ENCODE measurements around the gene ZNF292. TPM values are rescaled to one million over a fixed set of nuclear protein-coding genes. Genes with fewer than 3 reads are reported as not detected.
"Not testable (repeated sequence)": the region's sequence is repeated elsewhere in the genome, so short reads cannot be mapped to it uniquely, and the experiment has no call there.

Gene ZNF292
- total RNA-seq, 1 donor from 2014 or later: 43.1 TPM

GRCh38 chr6:87139236-87139635 lies 16.1 kb upstream of the ZNF292 start:
- H3K27me3 ChIP-seq (ENCODE audit: low read depth): no peaks in the 10 kb centered on the region
- TF ChIP-seq CTCF (IDR thresholded peaks at IDR 0.05): peak; percentile 73
- H3K36me3 ChIP-seq: no peaks in the 10 kb centered on the region
- no peaks in the 10 kb centered on the region for H3K4me1 ChIP-seq
- DNase-seq: no peak
- intact Hi-C loops (cut with DNase I): loop anchor here (5.0 kb wide), 1 partner anchor 98 kb away; no protein-coding TSS in a partner anchor
- no peaks in the 10 kb centered on the region for H3K9me3 ChIP-seq
- H3K4me3 ChIP-seq: no peak overlapping the region
- H3K27ac ChIP-seq: no peak overlapping the region
- peak; percentile 80 to 88 for ATAC-seq

- intact Hi-C loops (cut with DNase I): loop anchor here (5.0 kb wide), 1 partner anchor 97 kb away; no protein-coding TSS in a partner anchor
- not testable (repeated sequence) for H3K27ac ChIP-seq; H3K4me1 ChIP-seq; DNase-seq; H3K36me3 ChIP-seq; H3K27me3 ChIP-seq (ENCODE audit: low read depth); ATAC-seq; H3K9me3 ChIP-seq; H3K4me3 ChIP-seq
These were observed 15.4 kb upstream of the ZNF292 start for GRCh38 chr6:87139927-87140326.

DNA sequence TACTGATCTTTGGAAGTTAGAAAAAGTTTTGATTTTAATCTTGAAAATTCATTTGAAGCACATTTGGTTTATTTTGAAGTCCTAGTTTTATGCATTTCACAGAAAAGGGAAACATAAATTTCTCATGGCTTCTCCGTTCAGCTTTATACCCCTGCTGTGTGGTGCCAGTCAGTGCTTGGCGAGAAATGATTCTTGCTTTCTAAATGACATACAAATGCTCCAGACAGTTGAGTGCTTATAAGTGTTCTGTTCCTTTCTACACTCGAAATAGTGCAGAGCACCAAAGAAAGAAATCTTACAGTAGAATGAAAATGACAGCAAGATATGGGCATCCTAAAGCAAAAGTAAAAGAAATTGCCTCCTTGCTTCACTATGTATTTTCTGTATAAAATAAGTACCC lies 9.0 kb upstream of the ZNF292 start:
- TF ChIP-seq CTCF (IDR thresholded peaks at IDR 0.05): no peak
- Histone ChIP-seq H3K27me3 (ENCODE audit: low read depth) (no peaks in the 10 kb centered on the region), H3K36me3 (no peaks in the 10 kb centered on the region), H3K27ac (no peak overlapping the region), H3K4me3 (no peak overlapping the region), H3K4me1 (peaks cover 2% of the 10 kb centered on the region), H3K9me3 (no peaks in the 10 kb centered on the region)
- ATAC-seq: no peak
- intact Hi-C loops (cut with DNase I): no loop called here
- no peak for DNase-seq

DNA sequence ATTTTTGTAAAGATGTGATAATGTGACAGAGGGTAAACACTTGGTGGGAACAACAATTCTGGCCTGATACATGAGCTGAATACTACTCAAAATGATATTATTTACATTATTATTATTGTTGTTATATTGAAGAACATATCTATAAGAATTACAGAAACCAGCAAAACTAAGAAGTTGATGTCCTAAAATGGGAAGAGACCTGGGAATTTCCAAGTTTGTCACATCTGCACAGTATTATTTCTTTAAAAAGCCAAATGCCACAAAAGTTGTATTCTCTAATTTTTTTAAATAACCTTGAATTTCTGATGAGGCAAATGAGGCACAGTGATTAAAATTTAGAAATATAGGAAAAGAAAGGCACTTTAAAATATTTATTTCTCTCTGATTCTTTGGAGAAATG lies 5.0 kb upstream of the ZNF292 start:
- Histone ChIP-seq H3K27me3 (ENCODE audit: low read depth) (no peaks in the 10 kb centered on the region), H3K4me1 (peaks cover 22% of the 10 kb centered on the region), H3K36me3 (no peaks in the 10 kb centered on the region), H3K4me3 (no peak overlapping the region), H3K9me3 (no peaks in the 10 kb centered on the region), H3K27ac (no peak overlapping the region)
- ATAC-seq (no peak), DNase-seq (no peak)
- TF ChIP-seq CTCF (IDR thresholded peaks at IDR 0.05): no peak
- intact Hi-C loops (cut with DNase I): no loop called here

DNA sequence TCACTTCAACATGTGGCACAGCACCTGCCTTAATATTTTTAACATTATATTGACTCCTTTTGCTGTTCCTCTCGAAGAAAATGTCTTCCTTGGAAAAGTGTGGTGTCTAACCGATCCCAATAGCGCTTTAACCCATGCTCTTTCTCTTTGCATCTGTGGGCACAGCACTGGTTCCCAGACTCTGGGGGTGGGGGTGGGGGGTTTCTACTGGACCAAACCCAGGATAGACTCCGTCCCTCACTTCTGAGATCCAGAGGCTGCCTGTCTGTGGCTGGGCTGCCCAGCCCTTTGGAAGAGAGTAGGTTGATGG lies 3.9 kb upstream of the ZNF292 start:
- TF ChIP-seq CTCF (IDR thresholded peaks at IDR 0.05): no peak
- H3K27ac ChIP-seq: peak overlapping the region; percentile 83
- DNase-seq: no peak
- intact Hi-C loops (cut with DNase I): no loop called here
- no peak for ATAC-seq
- H3K27me3 ChIP-seq (ENCODE audit: low read depth): no peaks in the 10 kb centered on the region
- H3K36me3 ChIP-seq: no peaks in the 10 kb centered on the region
- no peaks in the 10 kb centered on the region for H3K9me3 ChIP-seq
- peaks cover 25% of the 10 kb centered on the region for H3K4me1 ChIP-seq
- H3K4me3 ChIP-seq: peak overlapping the region; percentile 59

GRCh38 chr6:87151781-87152525 lies 3.4 kb upstream of the ZNF292 start:
- Histone ChIP-seq H3K4me1 (peaks cover 30% of the 10 kb centered on the region), H3K27me3 (ENCODE audit: low read depth) (no peaks in the 10 kb centered on the region), H3K27ac (peak overlapping the region; percentile 83), H3K9me3 (no peaks in the 10 kb centered on the region), H3K36me3 (no peaks in the 10 kb centered on the region), H3K4me3 (peak overlapping the region; percentile 59)
- DNase-seq: peak; percentile 76
- TF ChIP-seq CTCF (IDR thresholded peaks at IDR 0.05): no peak
- peak; percentile 55 to 63 for ATAC-seq
- intact Hi-C loops (cut with DNase I): no loop called here
